MCF 10A (cell line): ENCODE data around the gene HLX. TPM values are rescaled to one million over a fixed set of nuclear protein-coding genes. Genes with fewer than 3 reads are reported as not detected.
A peak's percentile ranks its signal among the peaks of the same experiment; 100 is the strongest.

ENCODE experiments used
- Bru-seq: library from RNA; stranded (reverse); fragments of 400-500 nt; gene quantifications from one replicate; lab custom pipeline; 2021; lab: Mats Ljungman, UMichigan
- BruChase-seq, 2 experiments: library from RNA; stranded (reverse); fragments of 400-500 nt; gene quantifications; one replicate each; lab custom pipeline; 2021; lab: Mats Ljungman, UMichigan
- BruUV-seq: library from RNA; stranded (reverse); fragments of 400-500 nt; replicated peaks from 2 replicates; lab custom pipeline; 2021; lab: Mats Ljungman, UMichigan
- CTCF ChIA-PET: fragments of 300-600 bp; sonication (Branson Sonifier 250); formaldehyde crosslinking; extraction: SDS; loops from one replicate; lab custom pipeline; 2021; ENCODE audit warnings: antibody characterized with exemption, inconsistent platforms; lab: Yijun Ruan, JAX
- POLR2A ChIA-PET: fragments of 300-600, 350-650 bp; sonication (Branson Sonifier 250); formaldehyde crosslinking; extraction: SDS; loops from one replicate; lab custom pipeline; 2020; ENCODE audit warnings: antibody characterized with exemption, inconsistent platforms; lab: Yijun Ruan, JAX
- DNase-seq: peaks from one replicate; pipeline ENCODE4 v3.0.0-alpha.2; 2018; ENCODE audit not compliant: unreplicated experiment
- H3K27ac Mint-ChIP-seq: one replicate; pipeline ENCODE4 v1.8.0; 2022; ENCODE audit warnings: mild to moderate bottlenecking, low read depth, mixed read lengths; ENCODE audit not compliant: unreplicated experiment
- H3K27me3 Mint-ChIP-seq: one replicate; pipeline ENCODE4 v1.8.0; 2022; ENCODE audit warnings: mixed read lengths; ENCODE audit not compliant: insufficient read depth, unreplicated experiment
- H3K36me3 Mint-ChIP-seq: one replicate; pipeline ENCODE4 v1.8.0; 2022; ENCODE audit warnings: mild to moderate bottlenecking, moderate library complexity, mixed read lengths; ENCODE audit not compliant: insufficient read depth, unreplicated experiment
- H3K4me1 Mint-ChIP-seq: one replicate; pipeline ENCODE4 v1.8.0; 2022; ENCODE audit warnings: mixed read lengths; ENCODE audit not compliant: insufficient read depth, unreplicated experiment
- H3K4me3 Mint-ChIP-seq: one replicate; pipeline ENCODE4 v1.8.0; 2022; ENCODE audit warnings: mild to moderate bottlenecking, moderate library complexity, mixed read lengths; ENCODE audit not compliant: unreplicated experiment
- H3K9me3 Mint-ChIP-seq: one replicate; pipeline ENCODE4 v1.8.0; 2022; ENCODE audit warnings: mixed read lengths; ENCODE audit not compliant: unreplicated experiment
- CTCF ChIP-seq: fragments of 200-600 bp; IDR thresholded peaks from one replicate; pipeline ENCODE4 v1.8.0; 2022; ENCODE audit warnings: antibody characterized with exemption, mild to moderate bottlenecking; ENCODE audit not compliant: unreplicated experiment
- intact Hi-C: fragments of 100-400 bp; cut with micrococcal nuclease; formaldehyde crosslinking; loops from 2 replicates; pipeline ENCODE4 v1.14.1; 2022
- long read RNA-seq: library from polyadenylated mRNA; stranded (forward); transcript quantifications from one replicate; pipeline ENCODE4 v2.0.0, GENCODE V29; 2022
- total RNA-seq: library from RNA; stranded (reverse); gene quantifications from 2 replicates; pipeline ENCODE4 v1.2.3, GENCODE V29; 2022

HLX gene
- 2.1 and 2.3 TPM in 2 replicates for total RNA-seq
- Bru-seq, nascent RNA: percentile 59 among the genes with signal in this experiment
- percentile 26 among the genes with signal in this experiment for BruChase-seq, experiment 1, labeled RNA remaining after a 6-hour chase
- BruChase-seq, experiment 2, labeled RNA remaining after a 2-hour chase: percentile 36 among the genes with signal in this experiment
- long read RNA-seq, full-length matches to known transcripts: 6 of 6 reads
- long read RNA-seq, partial matches to known transcripts: 0 of 6 reads
- long read RNA-seq, other reads (novel, unspliced or antisense): 0 of 6 reads

GRCh38 chr1:220879076-220879508 lies at the start of gene HLX:
HLX (plus strand) TSS chr1:220879443; CDS start chr1:220879858, 415 bp downstream.
- Mint-ChIP-seq H3K27me3 (no peaks in the 10 kb centered on the region), H3K36me3 (no peaks in the 10 kb centered on the region), H3K9me3 (no peaks in the 10 kb centered on the region), H3K27ac (peak within 1 kb of the TSS; percentile 62), H3K4me1 (peaks cover 21% of the 10 kb centered on the region), H3K4me3 (peak within 1 kb of the TSS; percentile 75)
- POLR2A ChIA-PET: interaction anchor here (0.6 to 2.2 kb wide), 6 partner anchors 11 to 557 kb away, joined by 3 to 7 read pairs (median 4); no protein-coding TSS in a partner anchor
- TSS peak; percentile 42 for BruUV-seq
- no peak for TF ChIP-seq CTCF
- intact Hi-C loops: loop anchor here (1.0 to 10.0 kb wide), 2 partner anchors 28 to 1296 kb away; no protein-coding TSS in a partner anchor
- CTCF ChIA-PET: interaction anchor here (0.6 to 8.3 kb wide), 16 partner anchors 10 to 1586 kb away, joined by 3 to 150 read pairs (median 5); no protein-coding TSS in a partner anchor
- peak; percentile 81 for DNase-seq

- TF ChIP-seq CTCF: no peak
- intact Hi-C loops: no loop called here
- CTCF ChIA-PET: interaction anchor here (0.7 to 0.9 kb wide), 3 partner anchors 371 to 1058 kb away, joined by 3 to 6 read pairs (median 3); no protein-coding TSS in a partner anchor
These were observed 45.8 kb upstream of the HLX start for GRCh38 chr1:220833436-220833835.

GRCh38 chr1:220834155-220834870 lies 44.9 kb upstream of the HLX start:
- intact Hi-C loops: no loop called here
- ChIA-PET POLR2A (no interaction called here), CTCF (interaction anchor here (0.7 to 1.1 kb wide), 3 partner anchors 59 to 1057 kb away, joined by 3 to 6 read pairs (median 3); no protein-coding TSS in a partner anchor)
- Mint-ChIP-seq H3K27me3 (no peaks in the 10 kb centered on the region), H3K9me3 (no peaks in the 10 kb centered on the region), H3K27ac (no peak overlapping the region), H3K4me3 (no peak overlapping the region), H3K4me1 (no peaks in the 10 kb centered on the region), H3K36me3 (no peaks in the 10 kb centered on the region)
- BruUV-seq: no TSS peak
- TF ChIP-seq CTCF: no peak
- DNase-seq: no peak

More at GRCh38 chr1:220833436-220833835, 45.8 kb upstream of the HLX start:
- Mint-ChIP-seq H3K27me3 (no peaks in the 10 kb centered on the region), H3K4me3 (no peak overlapping the region), H3K27ac (no peak overlapping the region), H3K36me3 (no peaks in the 10 kb centered on the region), H3K4me1 (no peaks in the 10 kb centered on the region), H3K9me3 (no peaks in the 10 kb centered on the region)
- POLR2A ChIA-PET: no interaction called here
- no TSS peak for BruUV-seq
- no peak for DNase-seq

- BruUV-seq: no TSS peak
- intact Hi-C loops: no loop called here
- no peak for DNase-seq
- H3K27ac Mint-ChIP-seq: no peak overlapping the region
- CTCF ChIA-PET: interaction anchor here (1.2 kb wide), 1 partner anchor 11 kb away, joined by 4 read pairs; no protein-coding TSS in a partner anchor
- no peaks in the 10 kb centered on the region for H3K27me3 Mint-ChIP-seq
- POLR2A ChIA-PET: no interaction called here
- no peaks in the 10 kb centered on the region for H3K4me1 Mint-ChIP-seq
- H3K9me3 Mint-ChIP-seq: no peaks in the 10 kb centered on the region
- no peaks in the 10 kb centered on the region for H3K36me3 Mint-ChIP-seq
- H3K4me3 Mint-ChIP-seq: no peak overlapping the region
- no peak for TF ChIP-seq CTCF
These were observed 40.7 kb upstream of the HLX start for GRCh38 chr1:220838578-220838977.
